Measurements from ENCODE around the gene RAB11FIP3.

The RAB11FIP3 gene

GRCh38 chr16:549544-550263 lies 124.3 kb downstream of the RAB11FIP3 start:
- no peak for DNase-seq (ENCODE audit: low read depth)
- no peak overlapping the region for H3K4me3 ChIP-seq (ENCODE audit: control insufficient read depth, low read depth, low read length)
- no peak for TF ChIP-seq CTCF (conservative IDR thresholded peaks at IDR 0.05; ENCODE audit: control insufficient read depth, insufficient read depth, low read depth, low read length)

GRCh38 chr16:551210-551609 lies 125.8 kb downstream of the RAB11FIP3 start:
- H3K4me3 ChIP-seq (ENCODE audit: control insufficient read depth, low read depth, low read length), result no peak overlapping the region
- TF ChIP-seq CTCF (conservative IDR thresholded peaks at IDR 0.05; ENCODE audit: control insufficient read depth, insufficient read depth, low read depth, low read length), result no peak

GRCh38 chr16:552171-552570 lies 126.7 kb downstream of the RAB11FIP3 start:
- no peak overlapping the region for H3K4me3 ChIP-seq (ENCODE audit: control insufficient read depth, low read depth, low read length)
- TF ChIP-seq CTCF (conservative IDR thresholded peaks at IDR 0.05; ENCODE audit: control insufficient read depth, insufficient read depth, low read depth, low read length), result no peak
- no peak for DNase-seq (ENCODE audit: low read depth)

More at GRCh38 chr16:551210-551609, 125.8 kb downstream of the RAB11FIP3 start:
- no peak for DNase-seq (ENCODE audit: low read depth)

GRCh38 chr16:553601-554296 lies 128.3 kb downstream of the RAB11FIP3 start:
- TF ChIP-seq CTCF (conservative IDR thresholded peaks at IDR 0.05; ENCODE audit: control insufficient read depth, insufficient read depth, low read depth, low read length), result no peak
- no peak for DNase-seq (ENCODE audit: low read depth)
- H3K4me3 ChIP-seq (ENCODE audit: control insufficient read depth, low read depth, low read length), result no peak overlapping the region

- H3K4me3 ChIP-seq (ENCODE audit: control insufficient read depth, low read depth, low read length), result no peak overlapping the region
- TF ChIP-seq CTCF (conservative IDR thresholded peaks at IDR 0.05; ENCODE audit: control insufficient read depth, insufficient read depth, low read depth, low read length), result no peak
- no peak for DNase-seq (ENCODE audit: low read depth)
These were observed 128.8 kb downstream of the RAB11FIP3 start for GRCh38 chr16:554297-554621.

GRCh38 chr16:554640-555365 lies 129.4 kb downstream of the RAB11FIP3 start:
- peak; percentile 80 for DNase-seq (ENCODE audit: low read depth)
- H3K4me3 ChIP-seq (ENCODE audit: control insufficient read depth, low read depth, low read length), result no peak overlapping the region
- no peak for TF ChIP-seq CTCF (conservative IDR thresholded peaks at IDR 0.05; ENCODE audit: control insufficient read depth, insufficient read depth, low read depth, low read length)

All from fibroblast of mammary gland (primary cell).